ENCODE data around the gene TEX264. TPM values are rescaled to one million over a fixed set of nuclear protein-coding genes. Genes with fewer than 3 reads are reported as not detected.
A peak's percentile ranks its signal among the peaks of the same experiment; 100 is the strongest.

The TEX264 gene
- total RNA-seq, 2 experiments from 2014 or later = 24.9 to 25.9 TPM

GRCh38 chr3:51692980-51693395 lies 21.9 kb downstream of the TEX264 start:
- Histone ChIP-seq H3K36me3 (ENCODE audit: insufficient read depth, low read length) (peaks cover 86% of the 10 kb centered on the region), H3K4me3 (ENCODE audit: low read length) (no peak overlapping the region), H3K27me3 (ENCODE audit: control insufficient read depth in 1 of 2, insufficient read depth in 2 of 2, low read length in 2 of 2) (no peaks in the 10 kb centered on the region), H3K27ac (ENCODE audit: low read depth in 1 of 2, low read length in 2 of 2) (no peak overlapping the region), H3K4me1 (ENCODE audit: insufficient read depth, low read length) (peaks cover 66% of the 10 kb centered on the region), H3K9me3 (ENCODE audit: control insufficient read depth in 1 of 2, insufficient read depth in 1 of 2, low read length in 2 of 2) (no peaks in the 10 kb centered on the region)
- H3K27me3 Mint-ChIP-seq = no peaks in the 10 kb centered on the region
- H3K9me3 Mint-ChIP-seq = no peaks in the 10 kb centered on the region
- no peak for TF ChIP-seq CTCF (IDR thresholded peaks at IDR 0.05)
- intact Hi-C loops (cut with DNase I, micrococcal nuclease) = no loop called here
- no peak overlapping the region for H3K27ac Mint-ChIP-seq
- ATAC-seq (ENCODE audit: poor library complexity) = no peak
- POLR2A ChIA-PET = interaction anchor here (1.0 kb wide), 1 partner anchor 11 kb away, joined by 3 read pairs; no protein-coding TSS in a partner anchor
- peaks cover 33% of the 10 kb centered on the region for H3K4me1 Mint-ChIP-seq (ENCODE audit: low read depth)
- peaks cover 59% of the 10 kb centered on the region for H3K36me3 Mint-ChIP-seq (ENCODE audit: low read depth)
- H3K4me3 Mint-ChIP-seq = no peak overlapping the region
- CTCF ChIA-PET = no interaction called here
- peak in 1 of 14 experiments; percentile 34 for DNase-seq

- POLR2A ChIA-PET = no interaction called here
- ATAC-seq (ENCODE audit: poor library complexity) (no peak), DNase-seq (no peak)
- H3K4me3 Mint-ChIP-seq = no peak overlapping the region
- Histone ChIP-seq H3K36me3 (ENCODE audit: insufficient read depth, low read length) (peaks cover 90% of the 10 kb centered on the region), H3K4me1 (ENCODE audit: insufficient read depth, low read length) (peaks cover 54% of the 10 kb centered on the region), H3K27me3 (ENCODE audit: control insufficient read depth in 1 of 2, insufficient read depth in 2 of 2, low read length in 2 of 2) (no peaks in the 10 kb centered on the region), H3K9me3 (ENCODE audit: control insufficient read depth in 1 of 2, insufficient read depth in 1 of 2, low read length in 2 of 2) (no peaks in the 10 kb centered on the region), H3K27ac (ENCODE audit: low read depth in 1 of 2, low read length in 2 of 2) (no peak overlapping the region), H3K4me3 (ENCODE audit: low read length) (no peak overlapping the region)
- peaks cover 71% of the 10 kb centered on the region for H3K36me3 Mint-ChIP-seq (ENCODE audit: low read depth)
- H3K9me3 Mint-ChIP-seq = no peaks in the 10 kb centered on the region
- H3K4me1 Mint-ChIP-seq (ENCODE audit: low read depth) = peaks cover 30% of the 10 kb centered on the region
- intact Hi-C loops (cut with DNase I, micrococcal nuclease) = no loop called here
- no peak for TF ChIP-seq CTCF (IDR thresholded peaks at IDR 0.05)
- CTCF ChIA-PET = no interaction called here
- H3K27me3 Mint-ChIP-seq = no peaks in the 10 kb centered on the region
- H3K27ac Mint-ChIP-seq = no peak overlapping the region
These were observed 25.9 kb downstream of the TEX264 start for GRCh38 chr3:51696954-51697353.

GRCh38 chr3:51698209-51698608 lies 27.2 kb downstream of the TEX264 start:
- H3K36me3 Mint-ChIP-seq (ENCODE audit: low read depth) = peaks cover 77% of the 10 kb centered on the region
- no peak overlapping the region for H3K4me3 ChIP-seq (ENCODE audit: low read length)
- no peak overlapping the region for H3K4me3 Mint-ChIP-seq
- CTCF ChIA-PET = no interaction called here
- H3K9me3 Mint-ChIP-seq = no peaks in the 10 kb centered on the region
- ATAC-seq (ENCODE audit: poor library complexity) (no peak), DNase-seq (no peak)
- no peak for TF ChIP-seq CTCF (IDR thresholded peaks at IDR 0.05)
- H3K27ac ChIP-seq (ENCODE audit: low read depth in 1 of 2, low read length in 2 of 2) = no peak overlapping the region
- H3K9me3 ChIP-seq (ENCODE audit: control insufficient read depth in 1 of 2, insufficient read depth in 1 of 2, low read length in 2 of 2) = no peaks in the 10 kb centered on the region
- intact Hi-C loops (cut with DNase I, micrococcal nuclease) = no loop called here
- peaks cover 30% of the 10 kb centered on the region for H3K4me1 Mint-ChIP-seq (ENCODE audit: low read depth)
- H3K27ac Mint-ChIP-seq = no peak overlapping the region
- H3K36me3 ChIP-seq (ENCODE audit: insufficient read depth, low read length) = peaks cover 90% of the 10 kb centered on the region
- H3K27me3 Mint-ChIP-seq = no peaks in the 10 kb centered on the region
- POLR2A ChIA-PET = no interaction called here
- peaks cover 46% of the 10 kb centered on the region for H3K4me1 ChIP-seq (ENCODE audit: insufficient read depth, low read length)
- no peaks in the 10 kb centered on the region for H3K27me3 ChIP-seq (ENCODE audit: control insufficient read depth in 1 of 2, insufficient read depth in 2 of 2, low read length in 2 of 2)
